GM19023 (cell line): ENCODE measurements around the gene MTPN.

ENCODE experiments used
- ATAC-seq: cut with Tn5 transposase; IDR thresholded peaks from one replicate; pipeline ENCODE4 v1.9.1; 2021; ENCODE audit warnings: mild to moderate bottlenecking, moderate library complexity; ENCODE audit not compliant: unreplicated experiment

Gene MTPN

GRCh38 chr7:135930565-135931461, 46.3 kb downstream of the MTPN start:
- no peak for ATAC-seq

GRCh38 chr7:135929722-135930141, 47.4 kb downstream of the MTPN start:
- ATAC-seq = no peak

GRCh38 chr7:135929249-135929648, 47.9 kb downstream of the MTPN start:
- no peak for ATAC-seq

DNA sequence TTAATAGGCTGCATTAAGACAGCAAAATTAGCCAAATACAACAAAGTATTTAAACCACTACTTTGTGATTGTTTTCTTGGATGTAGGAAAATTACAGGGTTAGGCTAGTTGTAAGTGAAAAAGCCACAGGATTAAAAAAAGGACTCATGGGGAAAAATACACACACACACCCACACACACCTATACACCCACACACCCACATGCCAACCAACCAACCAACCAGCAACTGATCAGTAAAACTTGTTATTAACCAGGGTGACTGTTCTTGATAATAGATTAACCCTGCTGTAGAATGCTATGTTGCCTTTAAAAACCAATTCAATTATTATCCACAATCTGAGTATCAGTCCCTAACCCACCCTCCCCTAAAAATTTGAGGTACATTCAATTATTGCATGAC, 49.0 kb downstream of the MTPN start:
- ATAC-seq = no peak

GRCh38 chr7:135925210-135925609, 51.9 kb downstream of the MTPN start:
- no peak for ATAC-seq

DNA sequence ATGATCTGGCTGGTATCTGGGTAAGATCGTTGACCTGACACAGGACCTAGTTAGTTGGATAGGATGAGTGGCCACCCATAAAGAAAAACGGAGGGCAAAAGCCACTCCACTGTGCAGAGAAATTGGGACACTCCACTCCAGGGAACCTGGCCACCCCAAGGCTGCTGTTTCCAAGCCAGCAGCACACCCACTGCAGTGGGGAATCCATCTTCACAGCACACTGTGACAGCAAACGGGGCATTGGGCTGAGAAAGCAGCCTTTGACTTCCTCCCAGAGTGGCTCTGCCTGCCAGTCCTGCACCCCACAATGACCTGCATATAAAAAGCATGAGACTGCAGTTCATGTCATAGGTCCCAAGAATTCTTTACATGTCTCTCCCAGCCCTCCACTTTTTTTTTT, 52.9 kb downstream of the MTPN start:
- ATAC-seq = no peak

DNA sequence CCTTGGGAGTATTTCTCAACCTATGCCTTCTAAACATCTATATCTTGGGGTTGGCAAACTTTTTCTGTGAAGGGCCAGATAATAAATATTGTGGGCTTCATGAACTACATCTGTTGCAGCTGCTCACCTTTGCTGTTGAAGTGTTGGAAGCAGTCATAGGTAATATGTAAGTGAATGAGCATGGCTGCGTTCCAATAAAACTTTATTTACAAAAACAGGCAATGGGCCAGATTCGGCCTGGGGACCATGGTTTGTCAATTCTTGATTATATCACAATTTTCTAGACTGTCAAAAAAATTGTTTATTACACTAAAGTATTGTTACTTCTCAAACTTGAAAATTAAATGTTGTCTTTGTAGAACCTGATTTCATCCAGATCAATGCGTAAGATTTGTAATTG, 54.9 kb downstream of the MTPN start:
- ATAC-seq = no peak

DNA sequence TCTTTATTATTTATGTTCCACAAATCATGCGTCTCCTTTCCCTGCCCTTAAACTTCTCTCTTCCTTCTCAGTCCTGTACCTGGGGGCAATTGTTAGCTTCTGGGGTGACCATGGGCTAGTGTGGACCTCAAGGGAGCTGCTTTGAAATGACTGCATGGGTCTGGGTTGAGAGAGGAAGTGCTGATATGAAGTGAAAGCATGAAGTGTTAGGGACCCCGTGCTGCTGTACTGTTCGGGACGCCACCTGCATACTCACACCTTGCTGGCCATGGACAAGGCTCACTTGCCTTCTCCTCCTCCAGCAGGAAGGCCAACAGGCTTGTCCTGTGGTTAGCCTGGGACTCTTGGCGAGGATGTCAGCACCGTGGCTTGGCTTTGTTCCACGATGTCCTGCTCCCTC, 56.7 kb downstream of the MTPN start:
- no peak for ATAC-seq

DNA sequence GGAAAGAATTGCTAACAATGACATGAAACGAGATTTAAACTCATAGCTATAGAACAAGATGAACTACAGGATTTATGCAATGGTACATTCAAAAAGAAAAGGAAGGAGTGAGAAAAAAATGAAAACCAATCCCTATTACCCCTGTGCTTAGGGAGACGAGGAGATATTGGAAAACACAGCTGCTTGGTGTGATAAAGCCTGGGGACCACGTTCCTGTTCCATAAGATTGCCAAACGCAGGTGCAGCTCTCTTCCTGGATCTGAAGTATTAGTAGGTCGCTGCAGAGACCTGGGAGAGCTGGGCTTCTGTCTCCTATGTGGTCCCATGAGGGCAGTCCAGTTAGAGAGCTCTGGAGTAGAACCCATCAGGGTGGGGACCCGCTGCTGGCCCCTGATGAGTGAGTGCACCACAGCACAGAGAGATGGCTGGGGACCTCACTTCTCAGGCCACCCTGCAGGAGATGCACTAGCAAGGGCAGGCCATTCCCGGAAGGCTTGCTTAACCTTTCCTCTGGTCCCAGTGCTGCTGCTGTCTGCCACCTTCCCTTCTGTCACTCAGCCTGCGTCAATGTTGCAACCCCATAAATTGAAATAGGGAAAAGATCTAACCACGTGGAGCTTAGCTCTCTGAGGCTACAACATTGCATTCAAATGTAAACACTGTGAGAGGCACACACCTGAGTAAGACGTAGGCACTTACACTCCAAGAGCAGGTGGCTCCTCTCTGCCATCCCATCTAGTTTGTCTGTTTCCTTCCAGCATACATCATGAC, 57.9 kb downstream of the MTPN start:
- ATAC-seq = no peak

DNA sequence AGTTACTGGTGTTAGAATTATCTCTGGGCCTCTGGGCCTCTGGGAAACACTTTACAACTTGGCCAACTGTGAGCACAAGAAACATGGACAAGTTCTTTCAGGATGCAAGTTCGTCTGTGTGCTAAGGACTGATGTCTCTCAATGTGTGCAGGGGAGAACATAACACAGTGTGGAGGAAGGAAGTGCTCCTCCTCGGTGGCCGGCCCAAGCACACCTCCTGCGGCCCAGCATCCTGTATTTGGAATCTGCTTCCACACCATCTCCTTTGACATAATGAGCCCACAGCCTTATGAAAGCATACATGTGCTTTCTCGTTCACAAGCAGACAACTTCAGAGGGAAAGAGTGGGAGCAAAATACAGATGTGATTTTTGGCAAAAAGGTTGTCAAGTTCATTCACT, 59.0 kb downstream of the MTPN start:
- ATAC-seq = no peak

- no peak for ATAC-seq
Measured at GRCh38 chr7:135917721-135918120, 59.4 kb downstream of the MTPN start.

GRCh38 chr7:135914346-135914745, 62.8 kb downstream of the MTPN start:
- ATAC-seq = no peak

GRCh38 chr7:135913404-135913803, 63.8 kb downstream of the MTPN start:
- ATAC-seq = no peak

DNA sequence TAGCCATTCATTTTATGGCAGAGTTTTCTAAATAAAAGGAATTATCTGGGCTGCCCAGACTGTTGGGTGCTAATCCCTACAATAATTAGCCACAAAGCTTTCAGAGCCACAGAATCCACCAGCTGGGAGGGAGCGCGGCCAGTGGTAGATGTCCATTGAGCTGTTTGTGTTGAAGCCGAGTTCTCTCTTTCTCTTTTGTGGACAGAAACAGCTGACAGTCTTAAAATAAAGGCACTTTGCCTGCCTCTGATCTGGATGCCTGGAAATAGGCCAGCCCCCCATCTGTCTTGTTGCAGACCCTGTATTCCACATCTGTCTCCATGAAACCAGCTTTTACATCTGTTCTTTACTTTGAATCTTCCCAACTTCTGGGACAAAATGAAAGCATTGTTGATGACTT, 66.1 kb downstream of the MTPN start:
- no peak for ATAC-seq

GRCh38 chr7:135910393-135911036, 66.6 kb downstream of the MTPN start:
- no peak for ATAC-seq

GRCh38 chr7:135905858-135906257, 71.3 kb downstream of the MTPN start:
- no peak for ATAC-seq

- no peak for ATAC-seq
Measured at GRCh38 chr7:135905355-135905754, 71.8 kb downstream of the MTPN start.

GRCh38 chr7:135904282-135904681, 72.9 kb downstream of the MTPN start:
- no peak for ATAC-seq

DNA sequence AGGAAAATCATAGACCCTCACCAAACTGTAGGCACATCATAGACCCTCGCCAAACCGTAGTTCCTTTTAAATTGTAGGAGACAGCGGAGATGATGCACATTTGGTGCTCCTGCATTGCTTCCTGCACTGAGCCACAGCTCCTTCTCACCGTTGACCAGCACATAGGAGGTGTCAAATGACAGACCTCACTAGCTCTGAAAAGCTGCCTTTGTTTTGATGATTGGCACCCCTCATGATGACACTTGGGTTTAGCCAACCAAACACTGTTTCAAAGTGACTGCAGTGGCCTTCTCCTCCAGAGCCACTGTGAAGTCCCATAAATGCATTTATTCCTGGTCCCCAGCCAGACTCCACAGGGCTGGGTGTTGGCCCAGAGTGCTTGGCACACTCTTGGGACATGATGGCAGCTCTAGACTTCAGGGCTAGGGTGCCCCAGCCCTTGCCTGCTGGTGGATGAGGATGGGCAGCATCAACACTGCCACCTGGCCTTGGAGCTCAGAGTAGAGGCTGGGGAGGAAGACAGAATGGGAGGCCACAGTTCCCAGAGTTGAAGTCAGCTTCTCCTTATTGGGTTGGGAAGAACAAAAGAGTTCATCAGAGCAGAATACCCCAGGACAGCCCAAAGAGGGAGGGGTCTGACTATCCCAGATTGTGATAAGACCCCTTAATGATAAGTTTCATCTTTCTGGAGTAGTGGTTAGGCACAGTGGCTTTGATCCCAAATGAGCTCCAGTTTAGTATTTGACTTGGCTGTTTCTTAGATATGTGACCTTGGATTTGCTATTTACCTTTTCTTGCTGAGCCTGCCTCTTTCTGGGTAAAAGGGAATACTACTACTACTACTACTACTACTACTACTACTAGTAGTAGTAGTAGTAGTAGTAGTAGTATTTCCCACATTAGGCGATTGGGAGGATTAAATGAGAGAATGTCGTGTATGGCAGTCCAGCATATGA, 75.3 kb downstream of the MTPN start:
- no peak for ATAC-seq

- no peak for ATAC-seq
Measured at GRCh38 chr7:135900065-135900546, 77.1 kb downstream of the MTPN start.
